Liver (tissue), 9 donors: ENCODE results near the gene MCFD2. TPM values are rescaled to one million over a fixed set of nuclear protein-coding genes. Genes with fewer than 3 reads are reported as not detected.

Source experiments
- DNase-seq: peaks from one replicate; pipeline ENCODE4 v3.0.0-alpha.2; 2017; ENCODE audit warnings: low spot score
- H3K27ac ChIP-seq, 2 donors: one replicate each; pipeline ENCODE4 v1.7.0; 2013; ENCODE audit warnings: inconsistent platforms in 2 of 2, low read length in 2 of 2, control low read depth in 1 of 2, low read depth in 1 of 2, mild to moderate bottlenecking in 1 of 2
- H3K27me3 ChIP-seq, 4 donors: one replicate each; pipeline versions ENCODE4 v1.6.1 to v1.7.0; 2013; ENCODE audit warnings: low read length in 3 of 4, inconsistent platforms in 1 of 4, mild to moderate bottlenecking in 1 of 4, moderate library complexity in 1 of 4; ENCODE audit not compliant: control insufficient read depth in 4 of 4, insufficient read depth in 4 of 4
- H3K36me3 ChIP-seq, 4 donors: one replicate each; pipeline versions ENCODE4 v1.6.1 to v1.7.0; 2013; ENCODE audit warnings: low read length in 3 of 4, mild to moderate bottlenecking in 3 of 4, low read depth in 1 of 4, moderate library complexity in 1 of 4; ENCODE audit not compliant: control insufficient read depth in 4 of 4, insufficient read depth in 3 of 4
- H3K4me1 ChIP-seq, 4 donors: one replicate each; pipeline versions ENCODE4 v1.6.1 to v1.7.0; 2013; ENCODE audit warnings: low read length in 3 of 4, mild to moderate bottlenecking in 3 of 4, moderate library complexity in 1 of 4; ENCODE audit not compliant: control insufficient read depth in 4 of 4, insufficient read depth in 4 of 4
- H3K4me3 ChIP-seq, 3 donors: one replicate each; pipeline versions ENCODE4 v1.6.1 to v1.7.0; 2013; ENCODE audit warnings: low read length in 3 of 3, control low read depth in 1 of 3, low read depth in 1 of 3, mild to moderate bottlenecking in 1 of 3
- H3K9ac ChIP-seq, 2 donors: one replicate each; pipeline ENCODE4 v1.7.0; 2013; ENCODE audit warnings: low read length in 2 of 2, mild to moderate bottlenecking in 2 of 2, moderate library complexity in 2 of 2, control low read depth in 1 of 2, low read depth in 1 of 2
- H3K9me3 ChIP-seq, 4 donors: one replicate each; pipeline versions ENCODE4 v1.6.1 to v1.7.0; 2013; ENCODE audit warnings: low read length in 3 of 4; ENCODE audit not compliant: control insufficient read depth in 4 of 4
- ATF3 ChIP-seq: IDR thresholded peaks from 2 replicates; pipeline ENCODE4 v1.6.1; 2016; ENCODE audit warnings: antibody characterized with exemption
- CTCF ChIP-seq: fragments of 150-350 bp; IDR thresholded peaks from 2 replicates; pipeline ENCODE4 v1.5.1; 2017; ENCODE audit warnings: improper control_type of control experiment, low read depth, low read length; ENCODE audit not compliant: missing input control
- EGR1 ChIP-seq, 2 donors: IDR thresholded peaks; 2 replicates each; pipeline ENCODE4 v1.6.1; 2016 to 2018; ENCODE audit warnings: antibody characterized with exemption in 2 of 2, low read depth in 2 of 2
- FOXA1 ChIP-seq: IDR thresholded peaks from 2 replicates; pipeline ENCODE4 v1.6.1; 2016; ENCODE audit warnings: antibody characterized with exemption
- FOXA2 ChIP-seq: IDR thresholded peaks from 2 replicates; pipeline ENCODE4 v1.6.1; 2016; ENCODE audit warnings: antibody characterized with exemption
- GABPA ChIP-seq, 2 donors: IDR thresholded peaks in 1 of 2; conservative IDR thresholded peaks in 1 of 2; 2 replicates each; pipeline ENCODE4 v1.6.1; 2016; ENCODE audit warnings: antibody characterized with exemption in 2 of 2, mild to moderate bottlenecking in 1 of 2, moderate library complexity in 1 of 2
- HNF4A ChIP-seq, 2 donors: conservative IDR thresholded peaks; 2 replicates each; pipeline ENCODE4 v1.6.1; 2016; ENCODE audit warnings: antibody characterized with exemption in 2 of 2, mild to moderate bottlenecking in 2 of 2
- HNF4G ChIP-seq: IDR thresholded peaks from 2 replicates; pipeline ENCODE4 v1.6.1; 2016; ENCODE audit warnings: antibody characterized with exemption
- JUND ChIP-seq, 2 donors: IDR thresholded peaks; 2 replicates each; pipeline ENCODE4 v1.6.1; 2016; ENCODE audit warnings: antibody characterized with exemption in 2 of 2
- MAX ChIP-seq: IDR thresholded peaks from 2 replicates; pipeline ENCODE4 v1.6.1; 2016; ENCODE audit warnings: antibody characterized with exemption
- NR2F2 ChIP-seq: IDR thresholded peaks from 2 replicates; pipeline ENCODE4 v1.6.1; 2016; ENCODE audit warnings: antibody characterized with exemption
- REST ChIP-seq: IDR thresholded peaks from 2 replicates; pipeline ENCODE4 v1.6.1; 2016; ENCODE audit warnings: antibody characterized with exemption, mild to moderate bottlenecking
- RXRA ChIP-seq, 2 donors: IDR thresholded peaks; 2 replicates each; pipeline ENCODE4 v1.6.1; 2017 to 2018; ENCODE audit warnings: antibody characterized with exemption in 2 of 2, mild to moderate bottlenecking in 1 of 2
- SP1 ChIP-seq: IDR thresholded peaks from 2 replicates; pipeline ENCODE4 v1.6.1; 2018; ENCODE audit warnings: antibody characterized with exemption, mild to moderate bottlenecking
- TAF1 ChIP-seq: conservative IDR thresholded peaks from 2 replicates; pipeline ENCODE4 v1.6.1; 2016; ENCODE audit warnings: antibody characterized with exemption, mild to moderate bottlenecking
- YY1 ChIP-seq: IDR thresholded peaks from 2 replicates; pipeline ENCODE4 v1.6.1; 2016; ENCODE audit warnings: antibody characterized with exemption, mild to moderate bottlenecking
- WGBS: extraction: QIAGEN DNeasy Blood & Tissue Kit; methylation state at CpG from one replicate; pipeline ENCODE4 v1.1.7; 2013; 5-methylcytosine and 5-hydroxymethylcytosine counted together
- polyA plus RNA-seq, 2 donors: library from polyadenylated mRNA; stranded (reverse) in 1 of 2; unstranded in 1 of 2; fragments of 200-250 nt in 1 of 2; fragments of >200 nt in 1 of 2; fragmentation: Nextera tagmentation in 1 of 2; extraction: Ambion mirVana in 1 of 2; gene quantifications; one replicate each; pipeline versions ENCODE4 v1.2.1 to v1.2.3, GENCODE V29; 2013 to 2015
- total RNA-seq, 2 donors: library from RNA; depleted of rRNA; stranded (reverse); fragments of >200 nt; gene quantifications; one replicate each; pipeline ENCODE4 v1.2.3, GENCODE V29; 2014
- donor health status: healthy.
- donor health status: healthy.
- donor health status: healthy.
- donor health status: healthy.
- donor health status: healthy.

Gene MCFD2
- total and polyA plus RNA-seq, 4 donors, result 81.8 to 148 (median 129) TPM

GRCh38 chr2:46863882-46864281 is 51.7 kb downstream of the MCFD2 start:
- TF ChIP-seq HNF4G (no peak), RXRA (IDR thresholded peaks at IDR 0.05) (no peak)
- 98% methylated on average over 1 of the region's 1 CpG for WGBS
- H3K9ac ChIP-seq, result no peak overlapping the region
- peaks cover 0 to 4% (median 0%) of the 10 kb centered on the region in 4 donors for H3K9me3 ChIP-seq
- no peaks in the 10 kb centered on the region for H3K36me3 ChIP-seq
- H3K27me3 ChIP-seq, result no peaks in the 10 kb centered on the region
- no peak overlapping the region for H3K27ac ChIP-seq
- DNase-seq, result no peak
- no peak overlapping the region for H3K4me3 ChIP-seq
- no peaks in the 10 kb centered on the region for H3K4me1 ChIP-seq

GRCh38 chr2:46862514-46862913 is 53.1 kb downstream of the MCFD2 start:
- no peak for DNase-seq
- H3K27ac ChIP-seq, result no peak overlapping the region

More at GRCh38 chr2:46862514-46862913, 53.1 kb downstream of the MCFD2 start:
- TF ChIP-seq SP1 (no peak), FOXA1 (no peak), RXRA (IDR thresholded peaks at IDR 0.05) (no peak), FOXA2 (no peak), EGR1 (IDR thresholded peaks at IDR 0.05; ENCODE audit: low read depth in 2 of 2) (no peak), MAX (no peak), REST (no peak), HNF4A (conservative IDR thresholded peaks at IDR 0.05) (no peak), ATF3 (no peak), GABPA (IDR thresholded peaks at IDR 0.05 in 1 of 2, conservative IDR thresholded peaks at IDR 0.05 in 1 of 2) (no peak), CTCF (no peak), YY1 (no peak), TAF1 (no peak), NR2F2 (no peak), JUND (IDR thresholded peaks at IDR 0.05) (no peak)
- no peak overlapping the region for H3K4me3 ChIP-seq
- H3K9me3 ChIP-seq, result peaks cover 0 to 4% (median 0%) of the 10 kb centered on the region in 4 donors
- H3K9ac ChIP-seq, result no peak overlapping the region
- H3K4me1 ChIP-seq, result no peaks in the 10 kb centered on the region
- no peaks in the 10 kb centered on the region for H3K36me3 ChIP-seq
- H3K27me3 ChIP-seq, result no peaks in the 10 kb centered on the region
- WGBS, result 88% methylated on average over 2 of the region's 2 CpGs
